Stimulated activated naive CD8-positive, alpha-beta T cell treated with anti-CD3 and anti-CD28 coated beads, Interleukin-15, Interleukin-2, amounts not matched to agents 100 ng/mL and 50 ng/mL, for 24 hours (primary cell): ENCODE data around the gene DCHS1.
A peak's percentile ranks its signal among the peaks of the same experiment; 100 is the strongest.
"Not testable (repeated sequence)": the region's sequence is repeated elsewhere in the genome, so short reads cannot be mapped to it uniquely, and the experiment has no call there.

Experiments used
- H3K27ac Mint-ChIP-seq: one replicate; pipeline ENCODE4 v1.8.0; 2021; ENCODE audit warnings: mild to moderate bottlenecking, mixed read lengths
- H3K27me3 Mint-ChIP-seq: one replicate; pipeline ENCODE4 v1.8.0; 2021; ENCODE audit warnings: mixed read lengths
- H3K36me3 Mint-ChIP-seq: one replicate; pipeline ENCODE4 v1.8.0; 2021; ENCODE audit warnings: low read depth, mixed read lengths
- H3K4me1 Mint-ChIP-seq: one replicate; pipeline ENCODE4 v1.8.0; 2021; ENCODE audit warnings: low read depth, mixed read lengths
- H3K4me3 Mint-ChIP-seq: one replicate; pipeline ENCODE4 v1.8.0; 2021; ENCODE audit warnings: mild to moderate bottlenecking, mixed read lengths
- H3K9me3 Mint-ChIP-seq: one replicate; pipeline ENCODE4 v1.8.0; 2021; ENCODE audit warnings: mixed read lengths

DCHS1 gene

DNA sequence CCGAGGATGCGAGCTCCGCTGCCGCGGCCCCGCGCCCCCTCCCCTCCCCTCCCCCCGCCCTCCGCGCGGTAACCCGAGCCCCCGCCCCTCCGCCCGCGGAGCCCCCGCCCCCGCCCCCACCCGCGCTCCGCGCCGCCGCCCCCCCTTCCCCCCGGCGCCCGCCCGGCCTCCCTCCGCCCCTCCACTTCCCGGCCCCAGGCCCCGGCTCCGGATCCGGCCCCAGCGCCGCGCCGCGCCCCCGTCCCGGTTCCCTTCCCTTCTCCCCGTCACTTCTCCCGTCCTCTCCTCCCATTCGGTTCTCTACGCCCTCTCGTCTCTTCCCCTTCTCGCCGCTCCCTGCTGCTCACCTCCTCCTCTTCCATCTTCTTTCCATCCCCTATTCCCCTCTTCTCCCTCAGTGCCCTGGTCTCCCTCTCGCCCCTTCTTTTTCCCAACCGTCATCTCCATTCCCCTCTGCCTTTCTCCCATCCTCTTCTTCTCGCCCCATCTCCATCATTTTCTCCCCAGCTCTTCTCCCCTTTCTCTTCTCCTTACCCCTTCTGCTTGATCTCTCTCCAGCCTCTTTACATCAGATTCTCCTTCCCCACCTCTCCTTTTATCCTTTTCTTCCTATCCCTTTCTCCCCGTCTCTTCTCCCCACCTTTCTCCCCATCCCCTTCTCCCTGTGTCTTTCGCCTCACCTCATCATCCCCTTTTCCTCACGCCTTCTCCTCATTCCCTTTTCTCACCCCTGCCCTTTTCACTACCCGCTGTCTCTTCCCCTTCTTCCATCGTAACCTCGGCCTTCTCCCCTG, at the start of gene DCHS1:
Gene DCHS1, minus strand, starts transcription at position 20 of the 794 bp plus-strand sequence. CDS start 14,196 bp downstream, outside the sequence.
- H3K36me3 Mint-ChIP-seq, result no peaks in the 10 kb centered on the region
- peaks cover 13% of the 10 kb centered on the region for H3K27me3 Mint-ChIP-seq
- H3K27ac Mint-ChIP-seq, result peak within 1 kb of the TSS; percentile 46
- peak within 1 kb of the TSS; percentile 45 for H3K4me3 Mint-ChIP-seq
- peaks cover 4% of the 10 kb centered on the region for H3K4me1 Mint-ChIP-seq
- no peaks in the 10 kb centered on the region for H3K9me3 Mint-ChIP-seq

DNA sequence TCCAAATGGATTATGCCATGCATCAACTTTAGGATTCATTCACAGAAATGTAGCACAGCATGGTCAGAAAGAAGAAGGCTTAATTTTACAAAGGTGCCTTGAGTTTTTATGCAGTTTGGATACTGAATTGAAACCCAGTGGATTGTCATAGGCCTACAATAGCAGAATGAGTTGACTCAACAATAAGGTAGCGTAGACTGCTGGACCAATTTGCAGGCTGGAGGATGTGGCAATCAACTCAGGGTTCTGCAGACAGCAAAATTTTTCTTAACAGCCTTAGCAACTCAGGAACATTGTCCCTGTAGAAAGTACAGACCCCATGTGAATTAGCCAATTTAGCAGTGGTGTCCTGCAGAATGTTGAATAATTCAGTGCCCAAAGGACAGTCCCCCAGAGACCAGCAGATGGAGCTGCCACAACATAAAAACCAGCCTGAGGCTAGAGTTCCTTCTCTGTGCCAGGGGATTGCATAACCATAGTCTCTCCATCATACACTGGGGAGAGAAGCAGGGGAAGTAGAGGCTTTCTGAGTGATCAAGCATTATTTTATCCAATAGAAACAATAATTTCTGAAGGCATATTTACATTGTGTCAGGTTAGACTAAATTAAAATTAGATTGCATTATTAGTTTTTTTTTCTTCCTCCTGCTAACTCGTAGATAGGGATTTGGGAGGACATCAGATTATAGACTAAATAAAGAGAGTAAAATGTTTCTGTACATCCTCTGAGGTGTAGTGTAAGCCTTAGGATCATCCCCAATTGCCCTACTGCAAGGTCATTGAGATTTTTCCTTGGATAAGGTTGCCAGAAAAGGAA, 47.8 kb upstream of the DCHS1 start:
- Mint-ChIP-seq H3K4me1 (peaks cover 12% of the 10 kb centered on the region), H3K4me3 (no peak overlapping the region), H3K27ac (no peak overlapping the region), H3K9me3 (no peaks in the 10 kb centered on the region), H3K27me3 (no peaks in the 10 kb centered on the region), H3K36me3 (peaks cover 7% of the 10 kb centered on the region)

DNA sequence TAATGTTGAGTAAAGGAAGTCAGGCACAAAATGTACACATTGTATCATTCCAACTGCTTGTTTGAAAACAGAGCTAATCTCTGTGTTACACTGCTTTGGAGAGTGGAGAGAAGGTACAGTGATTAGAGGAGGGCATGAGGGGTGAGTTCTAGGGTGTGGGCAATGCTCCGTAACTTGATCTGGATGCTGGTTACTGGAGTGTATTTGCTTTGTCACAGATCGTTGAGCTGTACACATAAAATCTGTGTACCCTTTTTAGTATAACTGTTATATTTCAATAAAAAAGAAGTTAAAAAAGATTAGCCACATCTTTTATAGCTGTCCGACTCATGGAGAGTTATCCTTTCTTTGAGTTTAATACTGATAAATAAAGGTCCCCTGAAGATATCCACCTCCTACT, 46.3 kb upstream of the DCHS1 start:
- H3K4me3 Mint-ChIP-seq, H3K27ac Mint-ChIP-seq, H3K36me3 Mint-ChIP-seq, H3K27me3 Mint-ChIP-seq, H3K9me3 Mint-ChIP-seq: not testable (repeated sequence)
- peaks cover 12% of the 10 kb centered on the region for H3K4me1 Mint-ChIP-seq

DNA sequence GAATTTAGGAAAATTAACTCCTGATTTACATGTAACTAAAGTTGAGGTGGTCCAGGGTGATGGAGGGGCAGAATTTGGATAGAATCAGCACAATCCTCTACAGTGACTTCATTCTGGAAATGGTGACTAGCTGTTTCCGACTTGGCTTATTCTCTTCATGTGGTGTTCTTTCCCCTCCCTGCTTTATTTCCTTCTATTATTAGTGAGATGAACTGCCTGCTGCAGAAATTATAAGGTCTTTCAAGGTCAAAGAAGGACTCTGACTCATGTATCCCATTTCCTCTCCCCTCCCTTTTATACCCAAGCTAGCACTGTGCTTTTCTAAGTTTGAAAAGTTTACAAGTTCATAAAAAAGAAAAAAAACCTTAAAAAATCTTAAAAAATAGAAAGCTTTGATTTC, 39.8 kb upstream of the DCHS1 start:
- Mint-ChIP-seq H3K4me3 (no peak overlapping the region), H3K27ac (peak overlapping the region; percentile 52)

DNA sequence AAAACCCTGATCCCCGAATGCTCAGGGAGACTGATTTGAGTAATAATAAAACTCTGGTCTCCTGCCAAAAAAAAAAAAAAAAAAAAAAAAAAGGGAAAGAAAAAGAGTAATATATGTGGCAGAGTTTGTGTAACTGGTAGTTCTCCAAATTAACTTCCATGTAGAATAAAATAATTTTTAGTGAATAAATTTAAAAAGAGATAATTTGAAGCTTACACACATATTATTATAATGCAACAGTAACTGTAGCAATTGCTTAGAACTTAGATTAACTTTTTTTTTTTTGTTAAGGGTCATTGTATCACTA, 38.6 kb upstream of the DCHS1 start:
- H3K36me3 Mint-ChIP-seq, result no peaks in the 10 kb centered on the region
- H3K27me3 Mint-ChIP-seq, result no peaks in the 10 kb centered on the region
- no peak overlapping the region for H3K4me3 Mint-ChIP-seq
- H3K9me3 Mint-ChIP-seq, result no peaks in the 10 kb centered on the region
- peak overlapping the region; percentile 83 for H3K27ac Mint-ChIP-seq
- peaks cover 37% of the 10 kb centered on the region for H3K4me1 Mint-ChIP-seq

More for the DNA sequence above, 39.8 kb upstream of the DCHS1 start:
- no peaks in the 10 kb centered on the region for H3K9me3 Mint-ChIP-seq
- H3K4me1 Mint-ChIP-seq, result peaks cover 37% of the 10 kb centered on the region
- no peaks in the 10 kb centered on the region for H3K27me3 Mint-ChIP-seq
- H3K36me3 Mint-ChIP-seq, result peaks cover 7% of the 10 kb centered on the region

GRCh38 chr11:6693342-6694228, 38.0 kb upstream of the DCHS1 start:
- Mint-ChIP-seq H3K27me3 (no peaks in the 10 kb centered on the region), H3K4me1 (peaks cover 37% of the 10 kb centered on the region), H3K36me3 (no peaks in the 10 kb centered on the region), H3K9me3 (no peaks in the 10 kb centered on the region), H3K27ac (peak overlapping the region; percentile 83), H3K4me3 (no peak overlapping the region)

- Mint-ChIP-seq H3K36me3 (no peaks in the 10 kb centered on the region), H3K4me3 (no peak overlapping the region), H3K27ac (no peak overlapping the region), H3K9me3 (no peaks in the 10 kb centered on the region), H3K27me3 (no peaks in the 10 kb centered on the region), H3K4me1 (peaks cover 37% of the 10 kb centered on the region)
These were observed 36.5 kb upstream of the DCHS1 start for GRCh38 chr11:6692128-6692527.

GRCh38 chr11:6690431-6691132, 35.0 kb upstream of the DCHS1 start:
- H3K4me3 Mint-ChIP-seq, H3K27ac Mint-ChIP-seq, H3K36me3 Mint-ChIP-seq, H3K27me3 Mint-ChIP-seq, H3K9me3 Mint-ChIP-seq: not testable (repeated sequence)
- H3K4me1 Mint-ChIP-seq, result peaks cover 30% of the 10 kb centered on the region

- no peak overlapping the region for H3K4me3 Mint-ChIP-seq
- H3K27me3 Mint-ChIP-seq, result no peaks in the 10 kb centered on the region
- no peaks in the 10 kb centered on the region for H3K9me3 Mint-ChIP-seq
- peaks cover 20% of the 10 kb centered on the region for H3K4me1 Mint-ChIP-seq
- H3K36me3 Mint-ChIP-seq, result peaks cover 3% of the 10 kb centered on the region
- no peak overlapping the region for H3K27ac Mint-ChIP-seq
These were observed 32.3 kb upstream of the DCHS1 start for GRCh38 chr11:6687876-6688275.

DNA sequence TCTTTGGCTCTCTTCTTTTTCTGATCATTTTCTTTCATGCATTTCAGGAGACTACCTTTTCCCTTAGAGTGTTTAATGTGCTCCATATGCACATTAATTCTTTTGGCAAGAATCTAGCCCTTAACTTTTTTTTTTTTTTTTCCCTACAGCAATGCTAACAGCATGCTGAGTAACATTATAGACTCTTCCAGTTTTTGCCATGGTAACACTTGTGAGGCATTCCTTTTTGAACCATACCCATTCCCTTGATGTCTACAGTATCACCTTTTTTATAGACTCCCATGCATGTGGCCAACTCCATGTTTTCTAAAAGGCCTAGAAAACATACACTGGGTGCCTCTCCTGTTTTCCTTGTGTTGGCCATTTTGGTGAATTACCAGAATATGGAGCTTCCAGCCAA, 30.4 kb upstream of the DCHS1 start:
- peaks cover 22% of the 10 kb centered on the region for H3K36me3 Mint-ChIP-seq
- H3K27me3 Mint-ChIP-seq, result no peaks in the 10 kb centered on the region
- no peak overlapping the region for H3K27ac Mint-ChIP-seq
- no peak overlapping the region for H3K4me3 Mint-ChIP-seq
- H3K4me1 Mint-ChIP-seq, result peaks cover 24% of the 10 kb centered on the region
- no peaks in the 10 kb centered on the region for H3K9me3 Mint-ChIP-seq

DNA sequence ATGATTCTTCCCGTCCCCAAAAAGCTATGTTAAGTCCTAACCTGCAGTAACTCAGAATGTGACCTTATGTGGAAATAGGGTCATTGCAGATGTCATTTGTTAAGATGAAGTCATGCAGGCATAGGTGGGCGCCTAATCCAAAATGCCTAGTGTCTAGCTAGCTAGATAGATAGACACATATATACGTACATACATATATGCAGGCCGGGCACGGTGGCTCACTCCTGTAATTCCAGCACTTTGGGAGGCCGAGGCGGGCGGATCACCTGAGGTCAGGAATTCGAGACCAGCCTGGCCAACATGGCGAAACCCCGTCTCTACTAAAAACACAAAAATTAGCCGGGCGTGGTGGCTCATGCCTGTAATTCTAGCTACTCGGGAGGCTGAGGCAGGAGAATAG, 28.5 kb upstream of the DCHS1 start:
- Mint-ChIP-seq H3K4me1 (peaks cover 31% of the 10 kb centered on the region), H3K4me3 (peak overlapping the region; percentile 98), H3K36me3 (peaks cover 39% of the 10 kb centered on the region), H3K27ac (peak overlapping the region; percentile 68)
- not testable (repeated sequence) for H3K9me3 Mint-ChIP-seq, H3K27me3 Mint-ChIP-seq

GRCh38 chr11:6682936-6683861, 27.6 kb upstream of the DCHS1 start, which contains the start of gene MRPL17:
MRPL17 (minus strand) TSS chr11:6683340; CDS start chr11:6683296, 44 bp downstream.
- H3K9me3 Mint-ChIP-seq, result no peaks in the 10 kb centered on the region
- H3K36me3 Mint-ChIP-seq, result peaks cover 43% of the 10 kb centered on the region
- no peaks in the 10 kb centered on the region for H3K27me3 Mint-ChIP-seq
- H3K4me3 Mint-ChIP-seq, result peak within 1 kb of the TSS; percentile 98
- peaks cover 31% of the 10 kb centered on the region for H3K4me1 Mint-ChIP-seq
- H3K27ac Mint-ChIP-seq, result peak within 1 kb of the TSS; percentile 93

DNA sequence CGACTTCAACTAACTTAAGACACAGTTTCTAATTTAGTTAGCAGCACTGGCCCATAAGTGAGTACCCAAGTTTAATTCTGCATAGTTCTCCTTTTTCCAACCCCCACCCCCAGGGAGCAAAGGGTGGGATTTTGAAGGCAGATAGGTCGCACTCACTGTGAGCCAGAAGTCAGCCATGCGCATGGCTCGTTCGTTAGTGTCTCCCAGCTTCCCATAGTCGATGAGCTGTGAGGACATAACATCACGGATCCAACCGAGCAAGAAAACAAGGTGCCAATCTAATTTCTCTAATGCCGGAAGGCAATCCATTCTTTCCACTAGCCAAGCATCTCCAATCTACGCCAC, 27.0 kb upstream of the DCHS1 start:
- Mint-ChIP-seq H3K27me3 (no peaks in the 10 kb centered on the region), H3K36me3 (peaks cover 47% of the 10 kb centered on the region), H3K9me3 (no peaks in the 10 kb centered on the region), H3K4me3 (peak overlapping the region; percentile 98), H3K4me1 (peaks cover 31% of the 10 kb centered on the region), H3K27ac (peak overlapping the region; percentile 93)
